IMR-90 (cell line): ENCODE measurements around the gene TDP2.

Source experiments
- MAFK ChIP-seq: IDR thresholded peaks from 2 replicates; pipeline ENCODE4 v1.6.1; 2012; ENCODE audit warnings: low read depth, low read length, improper control_type of control experiment
- TF ChIP-seq, protein P1 (sequence below): conservative IDR thresholded peaks from 2 replicates; pipeline ENCODE4 v1.5.1; 2012; ENCODE audit warnings: mild to moderate bottlenecking, low read depth, low read length, improper control_type of control experiment

DNA sequence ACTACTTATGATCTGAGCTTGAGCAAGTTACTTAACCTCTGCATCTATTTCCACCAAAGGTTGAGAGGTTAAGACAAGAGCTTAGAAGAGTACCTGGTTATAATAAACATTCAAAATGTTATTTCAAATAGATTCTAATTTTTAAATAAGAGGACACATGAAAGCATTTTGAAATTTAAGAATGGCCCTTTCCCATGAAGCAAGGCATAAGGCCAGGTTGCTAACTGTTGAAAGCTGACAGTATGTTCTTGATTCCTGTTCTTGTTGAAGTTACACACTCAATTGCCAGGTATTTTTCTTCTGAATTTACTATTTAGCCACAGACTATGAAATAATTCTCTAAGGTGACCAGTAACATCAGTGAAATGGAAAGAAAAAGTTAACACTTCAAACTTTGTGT, 37.8 kb upstream of the TDP2 start:
- TF ChIP-seq, protein P1, sequence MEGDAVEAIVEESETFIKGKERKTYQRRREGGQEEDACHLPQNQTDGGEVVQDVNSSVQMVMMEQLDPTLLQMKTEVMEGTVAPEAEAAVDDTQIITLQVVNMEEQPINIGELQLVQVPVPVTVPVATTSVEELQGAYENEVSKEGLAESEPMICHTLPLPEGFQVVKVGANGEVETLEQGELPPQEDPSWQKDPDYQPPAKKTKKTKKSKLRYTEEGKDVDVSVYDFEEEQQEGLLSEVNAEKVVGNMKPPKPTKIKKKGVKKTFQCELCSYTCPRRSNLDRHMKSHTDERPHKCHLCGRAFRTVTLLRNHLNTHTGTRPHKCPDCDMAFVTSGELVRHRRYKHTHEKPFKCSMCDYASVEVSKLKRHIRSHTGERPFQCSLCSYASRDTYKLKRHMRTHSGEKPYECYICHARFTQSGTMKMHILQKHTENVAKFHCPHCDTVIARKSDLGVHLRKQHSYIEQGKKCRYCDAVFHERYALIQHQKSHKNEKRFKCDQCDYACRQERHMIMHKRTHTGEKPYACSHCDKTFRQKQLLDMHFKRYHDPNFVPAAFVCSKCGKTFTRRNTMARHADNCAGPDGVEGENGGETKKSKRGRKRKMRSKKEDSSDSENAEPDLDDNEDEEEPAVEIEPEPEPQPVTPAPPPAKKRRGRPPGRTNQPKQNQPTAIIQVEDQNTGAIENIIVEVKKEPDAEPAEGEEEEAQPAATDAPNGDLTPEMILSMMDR = no peak
- no peak for TF ChIP-seq MAFK
